Measurements from ENCODE around the gene AQP12A.

Gene AQP12A

GRCh38 chr2:240713928-240714746 lies 22.5 kb downstream of the AQP12A start:
- Histone ChIP-seq H4K20me1 (ENCODE audit: insufficient read depth) (no peaks in the 10 kb centered on the region), H2AFZ (ENCODE audit: low read depth) (no peak overlapping the region), H3K4me1 (ENCODE audit: low read depth, poor library complexity, severe bottlenecking) (no peaks in the 10 kb centered on the region), H3K27ac (no peak overlapping the region), H3K36me3 (ENCODE audit: insufficient read depth) (no peaks in the 10 kb centered on the region), H3K4me2 (no peak overlapping the region), H3K9ac (no peak overlapping the region), H3K4me3 (IDR thresholded peaks at IDR 0.05; ENCODE audit: insufficient read depth, low read depth, low read length) (no peak overlapping the region), H3K79me2 (ENCODE audit: insufficient read depth, low read depth) (no peaks in the 10 kb centered on the region), H3K27me3 (ENCODE audit: insufficient read depth, low read depth) (peaks cover 41% of the 10 kb centered on the region)
- TF ChIP-seq CTCF (conservative IDR thresholded peaks at IDR 0.05; ENCODE audit: low read depth, low read length) = no peak

- no peak overlapping the region for H3K4me3 ChIP-seq (IDR thresholded peaks at IDR 0.05; ENCODE audit: insufficient read depth, low read depth, low read length)
- H2AFZ ChIP-seq (ENCODE audit: low read depth) = no peak overlapping the region
- H3K27me3 ChIP-seq (ENCODE audit: insufficient read depth, low read depth) = peaks cover 34% of the 10 kb centered on the region
- no peak overlapping the region for H3K27ac ChIP-seq
- H3K36me3 ChIP-seq (ENCODE audit: insufficient read depth) = no peaks in the 10 kb centered on the region
- H3K4me2 ChIP-seq = no peak overlapping the region
- H3K79me2 ChIP-seq (ENCODE audit: insufficient read depth, low read depth) = no peaks in the 10 kb centered on the region
- H3K9ac ChIP-seq = no peak overlapping the region
- H4K20me1 ChIP-seq (ENCODE audit: insufficient read depth) = no peaks in the 10 kb centered on the region
- no peaks in the 10 kb centered on the region for H3K4me1 ChIP-seq (ENCODE audit: low read depth, poor library complexity, severe bottlenecking)
- TF ChIP-seq CTCF (conservative IDR thresholded peaks at IDR 0.05; ENCODE audit: low read depth, low read length) = no peak
Measured at GRCh38 chr2:240714747-240715725, 23.4 kb downstream of the AQP12A start.

- no peak for TF ChIP-seq CTCF (conservative IDR thresholded peaks at IDR 0.05; ENCODE audit: low read depth, low read length)
- Histone ChIP-seq H2AFZ (ENCODE audit: low read depth) (no peak overlapping the region), H3K4me2 (no peak overlapping the region), H3K27ac (no peak overlapping the region), H3K79me2 (ENCODE audit: insufficient read depth, low read depth) (no peaks in the 10 kb centered on the region), H3K4me3 (IDR thresholded peaks at IDR 0.05; ENCODE audit: insufficient read depth, low read depth, low read length) (no peak overlapping the region), H4K20me1 (ENCODE audit: insufficient read depth) (no peaks in the 10 kb centered on the region), H3K36me3 (ENCODE audit: insufficient read depth) (no peaks in the 10 kb centered on the region), H3K4me1 (ENCODE audit: low read depth, poor library complexity, severe bottlenecking) (no peaks in the 10 kb centered on the region), H3K27me3 (ENCODE audit: insufficient read depth, low read depth) (peaks cover 29% of the 10 kb centered on the region), H3K9ac (no peak overlapping the region)
Measured at GRCh38 chr2:240716130-240716798, 24.6 kb downstream of the AQP12A start.

GRCh38 chr2:240717181-240717641 lies 25.5 kb downstream of the AQP12A start:
- Histone ChIP-seq H3K36me3 (ENCODE audit: insufficient read depth) (no peaks in the 10 kb centered on the region), H3K4me1 (ENCODE audit: low read depth, poor library complexity, severe bottlenecking) (no peaks in the 10 kb centered on the region), H3K4me2 (no peak overlapping the region), H4K20me1 (ENCODE audit: insufficient read depth) (no peaks in the 10 kb centered on the region), H3K9ac (no peak overlapping the region), H3K27ac (no peak overlapping the region), H3K27me3 (ENCODE audit: insufficient read depth, low read depth) (peaks cover 34% of the 10 kb centered on the region), H3K79me2 (ENCODE audit: insufficient read depth, low read depth) (no peaks in the 10 kb centered on the region), H2AFZ (ENCODE audit: low read depth) (no peak overlapping the region), H3K4me3 (IDR thresholded peaks at IDR 0.05; ENCODE audit: insufficient read depth, low read depth, low read length) (no peak overlapping the region)
- TF ChIP-seq CTCF (conservative IDR thresholded peaks at IDR 0.05; ENCODE audit: low read depth, low read length) = no peak
